HepG2 (cell line): ENCODE results near the gene DSG2. TPM values are rescaled to one million over a fixed set of nuclear protein-coding genes. Genes with fewer than 3 reads are reported as not detected.

ENCODE experiments used
- ATF3 ChIP-seq: sonication (generic); formaldehyde crosslinking; IDR thresholded peaks from 2 replicates; pipeline ENCODE4 v1.4.0; 2020; ENCODE audit warnings: missing genetic modification reagents
- FOXJ3 ChIP-seq: sonication (generic); formaldehyde crosslinking; IDR thresholded peaks from 2 replicates; pipeline ENCODE4 v1.4.0; 2020; ENCODE audit warnings: missing genetic modification reagents, mild to moderate bottlenecking, borderline replicate concordance
- HNF4A ChIP-seq: sonication (generic); formaldehyde crosslinking; IDR thresholded peaks from 2 replicates; pipeline ENCODE4 v1.4.0; 2020; ENCODE audit warnings: missing genetic modification reagents
- HNF4G ChIP-seq, 2 experiments: sonication (generic) in 1 of 2; formaldehyde crosslinking in 1 of 2; IDR thresholded peaks; 2 replicates each; pipeline versions ENCODE4 v1.4.0 to v1.6.1; 2011 to 2020; ENCODE audit warnings: borderline replicate concordance in 2 of 2, low read depth in 2 of 2, mild to moderate bottlenecking in 2 of 2, low read length in 1 of 2, missing genetic modification reagents in 1 of 2, moderate library complexity in 1 of 2
- MIER2 ChIP-seq: IDR thresholded peaks from 2 replicates; pipeline ENCODE4 v1.6.1; 2016; ENCODE audit warnings: missing biosample characterization, missing genetic modification reagents
- NFIC ChIP-seq: IDR thresholded peaks from 2 replicates; pipeline ENCODE4 v1.6.1; 2012; ENCODE audit warnings: mild to moderate bottlenecking, low read length, inconsistent platforms
- SALL1 ChIP-seq: sonication (generic); formaldehyde crosslinking; IDR thresholded peaks from 2 replicates; pipeline ENCODE4 v1.8.0; 2022; ENCODE audit warnings: mild to moderate bottlenecking, missing genetic modification reagents
- SYNCRIP ChIP-seq: fragments of 200-400 bp; formaldehyde crosslinking; IDR thresholded peaks from 2 replicates; pipeline ENCODE4 v1.6.1; 2018; ENCODE audit warnings: mild to moderate bottlenecking, low read depth, low read length; ENCODE audit not compliant: insufficient read depth
- THRA ChIP-seq: sonication (generic); formaldehyde crosslinking; IDR thresholded peaks from 2 replicates; pipeline ENCODE4 v1.4.0; 2020; ENCODE audit warnings: missing genetic modification reagents, borderline replicate concordance
- TRAFD1 ChIP-seq: sonication (generic); formaldehyde crosslinking; IDR thresholded peaks from 2 replicates; pipeline ENCODE4 v1.5.1; 2020; ENCODE audit warnings: missing genetic modification reagents, mild to moderate bottlenecking, borderline replicate concordance
- ZNF136 ChIP-seq: sonication (generic); formaldehyde crosslinking; IDR thresholded peaks from 2 replicates; pipeline ENCODE4 v1.8.1; 2022; ENCODE audit warnings: low read depth, mild to moderate bottlenecking, moderate library complexity, missing genetic modification reagents
- ZNF280D ChIP-seq: sonication (generic); formaldehyde crosslinking; IDR thresholded peaks from 2 replicates; pipeline ENCODE4 v1.5.1; 2020; ENCODE audit warnings: mild to moderate bottlenecking, missing genetic modification reagents
- ZNF687 ChIP-seq: sonication (generic); formaldehyde crosslinking; IDR thresholded peaks from 2 replicates; pipeline ENCODE4 v1.5.1; 2020; ENCODE audit warnings: mild to moderate bottlenecking, missing genetic modification reagents, moderate library complexity
- ZNF710 ChIP-seq: sonication (generic); formaldehyde crosslinking; IDR thresholded peaks from 2 replicates; pipeline ENCODE4 v1.5.0; 2020; ENCODE audit warnings: mild to moderate bottlenecking, missing genetic modification reagents, borderline replicate concordance
- ZNF891 ChIP-seq: sonication (generic); formaldehyde crosslinking; IDR thresholded peaks from 2 replicates; pipeline ENCODE4 v1.5.0; 2020; ENCODE audit warnings: mild to moderate bottlenecking, missing genetic modification reagents
- polyA plus RNA-seq, 8 experiments: library from polyadenylated mRNA; depleted of rRNA in 3 of 8; stranded (reverse) in 7 of 8; unstranded in 1 of 8; fragments of >200 nt; fragmentation: Illumina TruSeq in 4 of 8; extraction: Trizol in 4 of 8; gene quantifications; 2 replicates each; pipeline versions ENCODE4 v1.2.1 to v1.2.3, GENCODE V29; 2011 to 2016; ENCODE audit warnings: low read depth in 4 of 8, missing spikeins in 1 of 8, mixed read lengths in 1 of 8; ENCODE audit not compliant: insufficient read depth in 1 of 8
- total RNA-seq, 5 experiments: library from RNA; depleted of rRNA; stranded (reverse); fragments of >200 nt; fragmentation: Illumina TruSeq; extraction: Trizol; gene quantifications; 2 replicates each; pipeline ENCODE4 v1.2.3, GENCODE V29; 2016; ENCODE audit warnings: low read depth in 1 of 5

DSG2 gene
- total and polyA plus RNA-seq, 2 of the 13 experiments (the other 11 are each of a cell fraction or from before 2014, with no cell fraction given), result 23.3 to 66.7 TPM

- TF ChIP-seq SYNCRIP (no peak), THRA (CRISPR knock-in tag) (peak; percentile 17; the same call in 1 of the 2 replicates), HNF4G (IDR thresholded peaks at IDR 0.05; ENCODE audit: borderline replicate concordance, low read depth, low read length) (peak; percentile 80), HNF4G (CRISPR knock-in tag; IDR thresholded peaks at IDR 0.05; ENCODE audit: borderline replicate concordance, low read depth) (0 out of 2 replicates have a peak, but pooled peaks have one; percentile 41), FOXJ3 (CRISPR knock-in tag) (peak; percentile 89), ZNF687 (CRISPR knock-in tag) (no peak), MIER2 (CRISPR knock-in tag) (peak; percentile 55; the same call in 1 of the 2 replicates), HNF4A (CRISPR knock-in tag) (peak; percentile 90), ZNF710 (CRISPR knock-in tag) (no peak), NFIC (peak; percentile 62; the same call in 1 of the 2 replicates), ZNF136 (CRISPR knock-in tag) (no peak), TRAFD1 (CRISPR knock-in tag) (no peak), ZNF891 (no peak), ZNF280D (CRISPR knock-in tag) (no peak), SALL1 (peak; percentile 67; the same call in 1 of the 2 replicates), ATF3 (CRISPR knock-in tag) (0 out of 2 replicates have a peak, but pooled peaks have one; percentile 45)
These were observed 89.6 kb downstream of the DSG2 start (continued) for GRCh38 chr18:31587529-31587928.
